ENCODE measurements around the gene DNM1L. TPM values are rescaled to one million over a fixed set of nuclear protein-coding genes. Genes with fewer than 3 reads are reported as not detected.

DNM1L gene
- total and polyA plus RNA-seq, 10 of the 15 experiments (the other 5 are each of a cell fraction or from before 2014, with no cell fraction given): 23.1 to 201 (median 63.9) TPM

DNA sequence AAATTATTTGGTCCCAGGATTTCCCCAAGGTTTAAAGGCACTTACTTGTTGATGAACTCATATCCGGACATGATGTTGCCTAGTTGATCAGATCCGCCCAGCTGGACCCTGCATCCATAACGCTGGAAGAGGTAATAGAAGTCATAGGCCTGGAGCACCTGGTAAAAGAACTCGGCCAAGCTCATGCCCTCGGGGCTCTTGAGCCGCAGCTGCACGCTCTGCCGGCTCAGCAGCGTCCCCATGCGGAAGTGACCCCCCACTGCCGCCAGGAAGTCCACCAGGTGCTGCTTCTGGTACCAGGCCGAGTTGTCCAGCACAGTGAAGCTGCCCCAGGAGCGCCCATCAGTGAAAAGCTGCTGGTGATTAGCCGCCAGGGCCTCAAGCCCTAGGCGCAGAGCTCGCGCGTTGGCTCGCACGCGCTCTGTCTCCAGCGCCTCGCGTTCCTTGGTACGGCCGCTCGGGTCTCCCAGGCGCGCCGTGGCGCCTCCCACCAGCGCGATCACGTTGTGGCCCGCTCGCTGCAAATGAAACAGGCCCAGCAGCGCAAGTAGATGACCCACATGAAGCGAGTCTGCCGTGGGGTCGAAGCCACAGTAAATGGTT is 76.1 kb downstream of the DNM1L start (continued):
- TF ChIP-seq CREM (IDR thresholded peaks at IDR 0.05; ENCODE audit: low read depth): no peak
- TF ChIP-seq LARP7 (IDR thresholded peaks at IDR 0.05): peak; percentile 34; the same call in 1 of the 2 replicates
- TF ChIP-seq TCF12 (IDR thresholded peaks at IDR 0.05; ENCODE audit: low read depth, low read length): peak; percentile 91
- TF ChIP-seq ZZZ3 (IDR thresholded peaks at IDR 0.05; ENCODE audit: control insufficient read depth, insufficient read length, low read depth): no peak
- TF ChIP-seq PML (IDR thresholded peaks at IDR 0.05; ENCODE audit: low read length): no peak
- TF ChIP-seq, protein P1, sequence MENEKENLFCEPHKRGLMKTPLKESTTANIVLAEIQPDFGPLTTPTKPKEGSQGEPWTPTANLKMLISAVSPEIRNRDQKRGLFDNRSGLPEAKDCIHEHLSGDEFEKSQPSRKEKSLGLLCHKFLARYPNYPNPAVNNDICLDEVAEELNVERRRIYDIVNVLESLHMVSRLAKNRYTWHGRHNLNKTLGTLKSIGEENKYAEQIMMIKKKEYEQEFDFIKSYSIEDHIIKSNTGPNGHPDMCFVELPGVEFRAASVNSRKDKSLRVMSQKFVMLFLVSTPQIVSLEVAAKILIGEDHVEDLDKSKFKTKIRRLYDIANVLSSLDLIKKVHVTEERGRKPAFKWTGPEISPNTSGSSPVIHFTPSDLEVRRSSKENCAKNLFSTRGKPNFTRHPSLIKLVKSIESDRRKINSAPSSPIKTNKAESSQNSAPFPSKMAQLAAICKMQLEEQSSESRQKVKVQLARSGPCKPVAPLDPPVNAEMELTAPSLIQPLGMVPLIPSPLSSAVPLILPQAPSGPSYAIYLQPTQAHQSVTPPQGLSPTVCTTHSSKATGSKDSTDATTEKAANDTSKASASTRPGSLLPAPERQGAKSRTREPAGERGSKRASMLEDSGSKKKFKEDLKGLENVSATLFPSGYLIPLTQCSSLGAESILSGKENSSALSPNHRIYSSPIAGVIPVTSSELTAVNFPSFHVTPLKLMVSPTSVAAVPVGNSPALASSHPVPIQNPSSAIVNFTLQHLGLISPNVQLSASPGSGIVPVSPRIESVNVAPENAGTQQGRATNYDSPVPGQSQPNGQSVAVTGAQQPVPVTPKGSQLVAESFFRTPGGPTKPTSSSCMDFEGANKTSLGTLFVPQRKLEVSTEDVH (IDR thresholded peaks at IDR 0.05; ENCODE audit: low read depth, partially characterized antibody): no peak
- no peak for TF ChIP-seq ETV6 (conservative IDR thresholded peaks at IDR 0.05 in 1 of 2, IDR thresholded peaks at IDR 0.05 in 1 of 2; ENCODE audit: borderline replicate concordance in 1 of 2, low read depth in 1 of 2)
- TF ChIP-seq TBL1XR1 (IDR thresholded peaks at IDR 0.05; ENCODE audit: low read depth, low read length): no peak
- TF ChIP-seq, protein P2, sequence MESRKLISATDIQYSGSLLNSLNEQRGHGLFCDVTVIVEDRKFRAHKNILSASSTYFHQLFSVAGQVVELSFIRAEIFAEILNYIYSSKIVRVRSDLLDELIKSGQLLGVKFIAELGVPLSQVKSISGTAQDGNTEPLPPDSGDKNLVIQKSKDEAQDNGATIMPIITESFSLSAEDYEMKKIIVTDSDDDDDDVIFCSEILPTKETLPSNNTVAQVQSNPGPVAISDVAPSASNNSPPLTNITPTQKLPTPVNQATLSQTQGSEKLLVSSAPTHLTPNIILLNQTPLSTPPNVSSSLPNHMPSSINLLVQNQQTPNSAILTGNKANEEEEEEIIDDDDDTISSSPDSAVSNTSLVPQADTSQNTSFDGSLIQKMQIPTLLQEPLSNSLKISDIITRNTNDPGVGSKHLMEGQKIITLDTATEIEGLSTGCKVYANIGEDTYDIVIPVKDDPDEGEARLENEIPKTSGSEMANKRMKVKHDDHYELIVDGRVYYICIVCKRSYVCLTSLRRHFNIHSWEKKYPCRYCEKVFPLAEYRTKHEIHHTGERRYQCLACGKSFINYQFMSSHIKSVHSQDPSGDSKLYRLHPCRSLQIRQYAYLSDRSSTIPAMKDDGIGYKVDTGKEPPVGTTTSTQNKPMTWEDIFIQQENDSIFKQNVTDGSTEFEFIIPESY (IDR thresholded peaks at IDR 0.05): no peak
- peak; percentile 56 for TF ChIP-seq GATAD2B (conservative IDR thresholded peaks at IDR 0.05; ENCODE audit: low read depth)
- TF ChIP-seq NFYB (IDR thresholded peaks at IDR 0.05; ENCODE audit: insufficient read depth, low read depth, low read length): no peak
- TF ChIP-seq SIX5 (IDR thresholded peaks at IDR 0.05; ENCODE audit: low read depth, low read length, severe bottlenecking): no peak
- TF ChIP-seq, protein P3, sequence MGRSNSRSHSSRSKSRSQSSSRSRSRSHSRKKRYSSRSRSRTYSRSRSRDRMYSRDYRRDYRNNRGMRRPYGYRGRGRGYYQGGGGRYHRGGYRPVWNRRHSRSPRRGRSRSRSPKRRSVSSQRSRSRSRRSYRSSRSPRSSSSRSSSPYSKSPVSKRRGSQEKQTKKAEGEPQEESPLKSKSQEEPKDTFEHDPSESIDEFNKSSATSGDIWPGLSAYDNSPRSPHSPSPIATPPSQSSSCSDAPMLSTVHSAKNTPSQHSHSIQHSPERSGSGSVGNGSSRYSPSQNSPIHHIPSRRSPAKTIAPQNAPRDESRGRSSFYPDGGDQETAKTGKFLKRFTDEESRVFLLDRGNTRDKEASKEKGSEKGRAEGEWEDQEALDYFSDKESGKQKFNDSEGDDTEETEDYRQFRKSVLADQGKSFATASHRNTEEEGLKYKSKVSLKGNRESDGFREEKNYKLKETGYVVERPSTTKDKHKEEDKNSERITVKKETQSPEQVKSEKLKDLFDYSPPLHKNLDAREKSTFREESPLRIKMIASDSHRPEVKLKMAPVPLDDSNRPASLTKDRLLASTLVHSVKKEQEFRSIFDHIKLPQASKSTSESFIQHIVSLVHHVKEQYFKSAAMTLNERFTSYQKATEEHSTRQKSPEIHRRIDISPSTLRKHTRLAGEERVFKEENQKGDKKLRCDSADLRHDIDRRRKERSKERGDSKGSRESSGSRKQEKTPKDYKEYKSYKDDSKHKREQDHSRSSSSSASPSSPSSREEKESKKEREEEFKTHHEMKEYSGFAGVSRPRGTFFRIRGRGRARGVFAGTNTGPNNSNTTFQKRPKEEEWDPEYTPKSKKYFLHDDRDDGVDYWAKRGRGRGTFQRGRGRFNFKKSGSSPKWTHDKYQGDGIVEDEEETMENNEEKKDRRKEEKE (IDR thresholded peaks at IDR 0.05): no peak
- TF ChIP-seq ASH2L (IDR thresholded peaks at IDR 0.05; ENCODE audit: borderline replicate concordance, low read depth): no peak
- peak; percentile 65 for TF ChIP-seq MYC (IDR thresholded peaks at IDR 0.05; ENCODE audit: insufficient read depth, insufficient read length, insufficient replicate concordance, low read length, severe bottlenecking)
- no peak for TF ChIP-seq PAX8 (IDR thresholded peaks at IDR 0.05)
- TF ChIP-seq NR2C2 (IDR thresholded peaks at IDR 0.05; ENCODE audit: borderline replicate concordance, control insufficient read depth, insufficient read length, low read depth): no peak
- no peak for TF ChIP-seq JUND (IDR thresholded peaks at IDR 0.05; ENCODE audit: low read depth, low read length)
- TF ChIP-seq CBX5 (IDR thresholded peaks at IDR 0.05; ENCODE audit: low read depth): 0 out of 2 replicates have a peak, but pooled peaks have one; percentile 68
- no peak for TF ChIP-seq SREBF2 (IDR thresholded peaks at IDR 0.05; ENCODE audit: low read length)
- TF ChIP-seq, protein P4, sequence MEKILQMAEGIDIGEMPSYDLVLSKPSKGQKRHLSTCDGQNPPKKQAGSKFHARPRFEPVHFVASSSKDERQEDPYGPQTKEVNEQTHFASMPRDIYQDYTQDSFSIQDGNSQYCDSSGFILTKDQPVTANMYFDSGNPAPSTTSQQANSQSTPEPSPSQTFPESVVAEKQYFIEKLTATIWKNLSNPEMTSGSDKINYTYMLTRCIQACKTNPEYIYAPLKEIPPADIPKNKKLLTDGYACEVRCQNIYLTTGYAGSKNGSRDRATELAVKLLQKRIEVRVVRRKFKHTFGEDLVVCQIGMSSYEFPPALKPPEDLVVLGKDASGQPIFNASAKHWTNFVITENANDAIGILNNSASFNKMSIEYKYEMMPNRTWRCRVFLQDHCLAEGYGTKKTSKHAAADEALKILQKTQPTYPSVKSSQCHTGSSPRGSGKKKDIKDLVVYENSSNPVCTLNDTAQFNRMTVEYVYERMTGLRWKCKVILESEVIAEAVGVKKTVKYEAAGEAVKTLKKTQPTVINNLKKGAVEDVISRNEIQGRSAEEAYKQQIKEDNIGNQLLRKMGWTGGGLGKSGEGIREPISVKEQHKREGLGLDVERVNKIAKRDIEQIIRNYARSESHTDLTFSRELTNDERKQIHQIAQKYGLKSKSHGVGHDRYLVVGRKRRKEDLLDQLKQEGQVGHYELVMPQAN (conservative IDR thresholded peaks at IDR 0.05): peak; percentile 41; the same call in 1 of the 2 replicates

Data from GM12878 (cell line).